Type B pancreatic cell (in vitro differentiated cells): Measurements from ENCODE around the gene RASSF5. TPM values are rescaled to one million over a fixed set of nuclear protein-coding genes. Genes with fewer than 3 reads are reported as not detected.

ENCODE experiments used
- DNase-seq: peaks from one replicate; pipeline ENCODE4 v3.0.0; 2021; ENCODE audit warnings: mixed read lengths; ENCODE audit not compliant: unreplicated experiment; ENCODE audit errors: extremely low spot score
- H3K27ac Mint-ChIP-seq: 2 replicates; pipeline ENCODE4 v1.8.0; 2021; ENCODE audit warnings: mild to moderate bottlenecking, mixed read lengths
- H3K27me3 Mint-ChIP-seq: 2 replicates; pipeline ENCODE4 v1.8.0; 2021; ENCODE audit warnings: mixed read lengths
- H3K36me3 Mint-ChIP-seq: 2 replicates; pipeline ENCODE4 v1.8.0; 2021; ENCODE audit warnings: mixed read lengths
- H3K4me1 Mint-ChIP-seq: one replicate; pipeline ENCODE4 v1.8.0; 2021; ENCODE audit warnings: mixed read lengths; ENCODE audit not compliant: unreplicated experiment
- H3K4me3 Mint-ChIP-seq: 2 replicates; pipeline ENCODE4 v1.8.0; 2021; ENCODE audit warnings: mild to moderate bottlenecking, mixed read lengths
- H3K9me3 Mint-ChIP-seq: 2 replicates; pipeline ENCODE4 v1.8.0; 2021; ENCODE audit warnings: mixed read lengths
- CTCF ChIP-seq: fragments of 200-600 bp; sonication (generic); conservative IDR thresholded peaks from 2 replicates; pipeline ENCODE4 v1.5.0; 2021; ENCODE audit warnings: antibody characterized with exemption, mild to moderate bottlenecking
- total RNA-seq: library from RNA; stranded (reverse); gene quantifications from 2 replicates; pipeline ENCODE4 v1.2.1, GENCODE V29; 2021; ENCODE audit warnings: low replicate concordance

Gene RASSF5
- total RNA-seq, 1 donor from 2014 or later = 3.8 TPM

- H3K4me3 Mint-ChIP-seq = no peak overlapping the region
- H3K4me1 Mint-ChIP-seq = no peaks in the 10 kb centered on the region
- H3K36me3 Mint-ChIP-seq = no peaks in the 10 kb centered on the region
- peaks cover 8% of the 10 kb centered on the region for H3K27me3 Mint-ChIP-seq
- DNase-seq = no peak
- no peaks in the 10 kb centered on the region for H3K9me3 Mint-ChIP-seq
- H3K27ac Mint-ChIP-seq = no peak overlapping the region
- TF ChIP-seq CTCF = no peak
These were observed 22.1 kb downstream of the RASSF5 start for GRCh38 chr1:206529425-206529824.

GRCh38 chr1:206532368-206532767 lies 25.0 kb downstream of the RASSF5 start:
- no peak for TF ChIP-seq CTCF
- Mint-ChIP-seq H3K4me3 (no peak overlapping the region), H3K27ac (no peak overlapping the region), H3K9me3 (no peaks in the 10 kb centered on the region), H3K4me1 (peaks cover 3% of the 10 kb centered on the region), H3K36me3 (no peaks in the 10 kb centered on the region), H3K27me3 (peaks cover 16% of the 10 kb centered on the region)
- DNase-seq = no peak

- Mint-ChIP-seq H3K27ac (no peak overlapping the region), H3K36me3 (no peaks in the 10 kb centered on the region), H3K9me3 (no peaks in the 10 kb centered on the region), H3K27me3 (peaks cover 13% of the 10 kb centered on the region), H3K4me1 (peaks cover 3% of the 10 kb centered on the region), H3K4me3 (no peak overlapping the region)
- TF ChIP-seq CTCF = no peak
- no peak for DNase-seq
These were observed 27.2 kb downstream of the RASSF5 start for GRCh38 chr1:206534552-206534951.

GRCh38 chr1:206535853-206536188 lies 28.5 kb downstream of the RASSF5 start:
- H3K9me3 Mint-ChIP-seq = no peaks in the 10 kb centered on the region
- H3K4me1 Mint-ChIP-seq = peaks cover 3% of the 10 kb centered on the region
- no peak overlapping the region for H3K27ac Mint-ChIP-seq
- peaks cover 13% of the 10 kb centered on the region for H3K27me3 Mint-ChIP-seq
- no peak for TF ChIP-seq CTCF
- H3K36me3 Mint-ChIP-seq = no peaks in the 10 kb centered on the region
- no peak for DNase-seq
- no peak overlapping the region for H3K4me3 Mint-ChIP-seq

GRCh38 chr1:206537141-206537540 lies 29.8 kb downstream of the RASSF5 start:
- peaks cover 10% of the 10 kb centered on the region for H3K27me3 Mint-ChIP-seq
- H3K9me3 Mint-ChIP-seq = no peaks in the 10 kb centered on the region
- no peak overlapping the region for H3K27ac Mint-ChIP-seq
- no peaks in the 10 kb centered on the region for H3K36me3 Mint-ChIP-seq
- peaks cover 3% of the 10 kb centered on the region for H3K4me1 Mint-ChIP-seq
- no peak overlapping the region for H3K4me3 Mint-ChIP-seq
- DNase-seq = no peak
- no peak for TF ChIP-seq CTCF
